Adrenal gland (tissue), 12 donors: ENCODE measurements around the gene RAG1. TPM values are rescaled to one million over a fixed set of nuclear protein-coding genes. Genes with fewer than 3 reads are reported as not detected.

ENCODE experiments used
- DNase-seq, 7 donors: peaks; one replicate each; pipeline ENCODE4 v3.0.0-alpha.2; 2019 to 2020
- H3K27ac ChIP-seq, 5 donors: fragments of 200-600 bp; sonication (generic) in 4 of 5; 1 replicate in 3 of 5; 2 replicates in 2 of 5; pipeline versions ENCODE4 v1.5.1 to v1.8.0; 2016 to 2020; ENCODE audit warnings: mild to moderate bottlenecking in 1 of 5
- H3K27me3 ChIP-seq: fragments of 200-600 bp; 2 replicates; pipeline ENCODE4 v1.8.0; 2021
- H3K36me3 ChIP-seq, 2 donors: fragments of 200-600 bp; replicated peaks in 1 of 2; 1 replicate in 1 of 2; 2 replicates in 1 of 2; pipeline versions ENCODE4 v1.5.1 to v1.8.0; 2018 to 2022
- H3K4me1 ChIP-seq, 2 donors: fragments of 200-600 bp; replicated peaks in 1 of 2; 1 replicate in 1 of 2; 2 replicates in 1 of 2; pipeline versions ENCODE4 v1.5.1 to v1.8.0; 2018 to 2021
- H3K4me3 ChIP-seq, 4 donors: fragments of 200-600 bp; sonication (generic) in 3 of 4; one replicate each; pipeline ENCODE4 v1.5.1; 2016 to 2018
- H3K9me3 ChIP-seq, 3 donors: fragments of 200-600 bp; sonication (generic) in 1 of 3; replicated peaks in 1 of 3; 1 replicate in 2 of 3; 2 replicates in 1 of 3; pipeline versions ENCODE4 v1.5.1 to v1.8.0; 2016 to 2021
- POLR2A ChIP-seq, 2 donors: fragments of 450-650 bp; IDR thresholded peaks; one replicate each; pipeline ENCODE4 v1.6.1; 2017; ENCODE audit warnings: antibody characterized with exemption in 2 of 2, mild to moderate bottlenecking in 2 of 2, moderate library complexity in 1 of 2
- WGBS, 4 donors: extraction: QIAGEN DNeasy Blood & Tissue Kit in 2 of 4; methylation state at CpG; one replicate each; pipeline versions ENCODE4 v1.1.5 to v1.1.7; 2013 to 2017; 5-methylcytosine and 5-hydroxymethylcytosine counted together
- intact Hi-C, 2 donors: fragments of 100-400 bp; cut with DNase I; formaldehyde crosslinking; loops; one replicate each; pipeline versions ENCODE4 v1.14.1 to v1.15.0; 2022 to 2023
- polyA plus RNA-seq, 3 donors: library from polyadenylated mRNA; stranded (reverse); fragments of 200-250 nt in 2 of 3; fragments of 350-450 nt in 1 of 3; fragmentation: Illumina TruSeq in 1 of 3; extraction: RNeasy Lipid Tissue Mini Kit (QIAGEN cat#74804) in 1 of 3; gene quantifications; one replicate each; pipeline ENCODE4 v1.2.3, GENCODE V29; 2013 to 2014
- total RNA-seq, 9 donors: library from RNA; depleted of rRNA in 4 of 9; stranded (reverse); fragments of >200 nt in 4 of 9; fragments of 120-200 nt in 1 of 9; fragmentation: NEBNext Ultra II Directional in 1 of 9; extraction: Animal tissue kit (Norgen Biotek cat#: 25700) in 1 of 9; gene quantifications; one replicate each; pipeline versions ENCODE4 v1.1.0 to v1.2.4, GENCODE V29; 2013 to 2023
- TF ChIP-seq, protein P1 (sequence below), 6 experiments: fragments of 450-650 bp in 4 of 6; fragments of 200-600 bp in 2 of 6; sonication (generic) in 1 of 6; IDR thresholded peaks; 1 replicate in 5 of 6; 2 replicates in 1 of 6; pipeline versions ENCODE4 v1.5.1 to v1.8.0; 2016 to 2021; ENCODE audit warnings: antibody characterized with exemption in 6 of 6, mild to moderate bottlenecking in 2 of 6, moderate library complexity in 1 of 6
- donor health status: healthy with polysubstance abuse.
- donor health status: Bipolar disorder and iron deficiency.
- donor health status: DM: yes; HTN: yes; CAD: no.
- donor health status: DM: no; HTN: no; CAD: no.
- donor health status: DM: no; HTN: no; CAD: no.
- donor health status: DM: yes; HTN: yes; CAD: no.

The RAG1 gene
- total and polyA plus RNA-seq, 12 donors, result 0.17 to 3.5 (median 1.7) TPM

GRCh38 chr11:36566407-36567053, 1.3 kb upstream of the RAG1 start:
- no peaks in the 10 kb centered on the region for H3K36me3 ChIP-seq
- H3K27me3 ChIP-seq, result no peaks in the 10 kb centered on the region
- H3K4me1 ChIP-seq, result peaks cover 0 to 5% of the 10 kb centered on the region in 2 donors
- TF ChIP-seq POLR2A (IDR thresholded peaks at IDR 0.05), result no peak
- TF ChIP-seq, protein P1, sequence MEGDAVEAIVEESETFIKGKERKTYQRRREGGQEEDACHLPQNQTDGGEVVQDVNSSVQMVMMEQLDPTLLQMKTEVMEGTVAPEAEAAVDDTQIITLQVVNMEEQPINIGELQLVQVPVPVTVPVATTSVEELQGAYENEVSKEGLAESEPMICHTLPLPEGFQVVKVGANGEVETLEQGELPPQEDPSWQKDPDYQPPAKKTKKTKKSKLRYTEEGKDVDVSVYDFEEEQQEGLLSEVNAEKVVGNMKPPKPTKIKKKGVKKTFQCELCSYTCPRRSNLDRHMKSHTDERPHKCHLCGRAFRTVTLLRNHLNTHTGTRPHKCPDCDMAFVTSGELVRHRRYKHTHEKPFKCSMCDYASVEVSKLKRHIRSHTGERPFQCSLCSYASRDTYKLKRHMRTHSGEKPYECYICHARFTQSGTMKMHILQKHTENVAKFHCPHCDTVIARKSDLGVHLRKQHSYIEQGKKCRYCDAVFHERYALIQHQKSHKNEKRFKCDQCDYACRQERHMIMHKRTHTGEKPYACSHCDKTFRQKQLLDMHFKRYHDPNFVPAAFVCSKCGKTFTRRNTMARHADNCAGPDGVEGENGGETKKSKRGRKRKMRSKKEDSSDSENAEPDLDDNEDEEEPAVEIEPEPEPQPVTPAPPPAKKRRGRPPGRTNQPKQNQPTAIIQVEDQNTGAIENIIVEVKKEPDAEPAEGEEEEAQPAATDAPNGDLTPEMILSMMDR (IDR thresholded peaks at IDR 0.05), result no peak
- DNase-seq, result no peak
- H3K27ac ChIP-seq, result no peak overlapping the region
- H3K9me3 ChIP-seq, result no peaks in the 10 kb centered on the region
- WGBS, 4 donors, result 92 to 98% (median 93%) methylated on average over 4 of the region's 4 CpGs
- intact Hi-C loops, result loop anchor here (5.0 kb wide), 2 partner anchors 106 to 181 kb away; no protein-coding TSS in a partner anchor
- no peak overlapping the region for H3K4me3 ChIP-seq

- Histone ChIP-seq H3K9me3 (no peaks in the 10 kb centered on the region), H3K4me3 (no peak overlapping the region), H3K4me1 (peaks cover 0 to 5% of the 10 kb centered on the region in 2 donors), H3K36me3 (no peaks in the 10 kb centered on the region), H3K27me3 (no peaks in the 10 kb centered on the region), H3K27ac (no peak overlapping the region)
- 83 to 92% (median 85%) methylated on average over 4 of the region's 4 CpGs for WGBS, 4 donors
- TF ChIP-seq, protein P1 (IDR thresholded peaks at IDR 0.05), result no peak
- no peak for TF ChIP-seq POLR2A (IDR thresholded peaks at IDR 0.05)
- intact Hi-C loops, result loop anchor here (5.0 kb wide), 2 partner anchors 103 to 178 kb away; no protein-coding TSS in a partner anchor
- DNase-seq, result no peak
Observed at GRCh38 chr11:36569095-36569494, 1.3 kb downstream of the RAG1 start.

GRCh38 chr11:36574486-36574885, 6.7 kb downstream of the RAG1 start:
- WGBS, 4 donors, result 83 to 88% (median 85%) methylated on average over 7 to 8 of the region's 8 CpGs
- DNase-seq, result no peak
- no peak overlapping the region for H3K27ac ChIP-seq
- no peak for TF ChIP-seq POLR2A (IDR thresholded peaks at IDR 0.05)
- TF ChIP-seq, protein P1 (IDR thresholded peaks at IDR 0.05), result no peak
- H3K4me3 ChIP-seq, result no peak overlapping the region
- H3K9me3 ChIP-seq, result no peaks in the 10 kb centered on the region
- no peaks in the 10 kb centered on the region for H3K36me3 ChIP-seq
- no peaks in the 10 kb centered on the region for H3K4me1 ChIP-seq
- intact Hi-C loops, result no loop called here
- H3K27me3 ChIP-seq, result no peaks in the 10 kb centered on the region

DNA sequence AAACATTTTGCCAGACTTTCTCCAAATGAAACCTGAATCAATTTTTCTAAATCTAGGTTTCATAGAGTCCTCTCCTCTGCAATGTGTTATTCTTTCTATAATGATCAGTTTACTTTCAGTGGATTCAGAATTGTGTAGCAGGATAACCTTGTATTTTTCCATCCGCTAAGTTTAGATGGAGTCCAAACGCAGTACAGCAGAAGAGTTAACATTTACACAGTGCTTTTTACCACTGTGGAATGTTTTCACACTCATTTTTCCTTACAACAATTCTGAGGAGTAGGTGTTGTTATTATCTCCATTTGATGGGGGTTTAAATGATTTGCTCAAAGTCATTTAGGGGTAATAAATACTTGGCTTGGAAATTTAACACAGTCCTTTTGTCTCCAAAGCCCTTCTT, 9.6 kb downstream of the RAG1 start:
- 78 to 87% (median 80%) methylated on average over 2 of the region's 2 CpGs for WGBS, 4 donors
- Histone ChIP-seq H3K4me3 (no peak overlapping the region), H3K27ac (no peak overlapping the region), H3K36me3 (no peaks in the 10 kb centered on the region), H3K4me1 (no peaks in the 10 kb centered on the region), H3K27me3 (no peaks in the 10 kb centered on the region), H3K9me3 (no peaks in the 10 kb centered on the region)
- DNase-seq, result no peak
- TF ChIP-seq, protein P1 (IDR thresholded peaks at IDR 0.05), result no peak
- TF ChIP-seq POLR2A (IDR thresholded peaks at IDR 0.05), result no peak
- intact Hi-C loops, result no loop called here
